Dedifferentiated amniotic fluid mesenchymal stem cell (primary cell): ENCODE data around the gene KIF26B.

Experiments
- DNase-seq: peaks from one replicate; pipeline ENCODE4 v3.0.0-alpha.2; 2016; ENCODE audit errors: extremely low spot score

KIF26B gene

DNA sequence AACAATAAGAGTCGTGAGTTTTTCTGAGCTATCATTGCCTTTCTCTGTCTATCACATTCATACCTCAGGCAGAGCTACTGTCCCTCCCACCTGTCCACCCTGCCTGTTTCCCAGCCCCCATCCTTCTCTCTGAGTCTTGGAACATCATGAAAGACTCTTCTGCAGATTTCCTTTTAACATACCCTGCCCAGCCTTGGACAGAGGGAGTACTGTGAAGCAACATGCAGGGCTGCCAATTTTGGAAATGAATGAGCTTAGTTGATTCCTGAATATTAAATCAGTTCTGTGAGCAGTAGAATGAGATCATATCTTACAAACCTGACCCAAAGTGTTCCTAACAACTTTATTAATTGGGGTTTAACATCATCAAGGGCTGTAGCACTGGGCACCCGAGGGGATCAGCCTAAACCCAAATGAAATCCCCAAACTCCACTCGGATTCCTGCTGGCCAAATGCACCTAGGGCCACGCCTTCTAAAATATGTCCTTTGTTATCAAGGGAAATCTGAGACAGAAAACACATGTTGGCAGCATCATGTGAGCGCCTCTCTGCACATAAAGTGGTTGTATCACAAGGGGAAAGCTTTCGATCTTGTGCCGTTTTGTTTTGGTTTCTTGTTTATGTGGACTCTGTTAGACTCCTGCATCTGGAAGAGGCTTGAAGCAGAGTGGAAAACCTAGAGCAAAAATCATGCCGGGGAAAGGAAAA, 357.6 kb downstream of the KIF26B start:
- no peak for DNase-seq

DNA sequence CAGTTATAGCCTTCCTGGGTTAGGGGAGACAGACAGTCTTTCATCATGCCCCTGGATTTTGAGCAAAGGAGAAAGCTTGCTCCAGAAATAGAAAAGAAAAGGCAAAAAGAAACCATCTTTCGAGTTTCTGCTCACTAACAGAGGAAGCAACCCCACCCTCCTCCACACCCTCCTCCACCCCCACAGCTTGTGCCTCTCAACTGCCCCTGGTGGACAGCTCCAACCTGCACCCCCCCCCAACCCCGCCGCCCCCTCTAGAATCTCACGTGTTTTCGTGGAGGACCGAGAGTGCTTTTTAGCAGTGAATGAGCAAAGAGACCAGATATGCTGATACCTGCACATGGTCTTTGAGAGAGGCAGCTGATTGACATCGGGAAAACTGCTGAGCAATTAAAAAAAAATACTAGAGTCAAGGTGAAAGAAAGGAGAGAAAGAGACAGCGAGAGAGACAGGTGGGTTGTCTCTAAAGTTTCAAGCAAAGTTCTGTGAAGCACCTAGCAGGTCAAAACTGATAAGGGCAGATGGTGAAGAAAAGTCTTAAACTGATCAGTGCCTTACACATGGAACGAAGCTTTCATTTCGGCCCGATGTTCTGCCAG, 358.3 kb downstream of the KIF26B start:
- no peak for DNase-seq

DNA sequence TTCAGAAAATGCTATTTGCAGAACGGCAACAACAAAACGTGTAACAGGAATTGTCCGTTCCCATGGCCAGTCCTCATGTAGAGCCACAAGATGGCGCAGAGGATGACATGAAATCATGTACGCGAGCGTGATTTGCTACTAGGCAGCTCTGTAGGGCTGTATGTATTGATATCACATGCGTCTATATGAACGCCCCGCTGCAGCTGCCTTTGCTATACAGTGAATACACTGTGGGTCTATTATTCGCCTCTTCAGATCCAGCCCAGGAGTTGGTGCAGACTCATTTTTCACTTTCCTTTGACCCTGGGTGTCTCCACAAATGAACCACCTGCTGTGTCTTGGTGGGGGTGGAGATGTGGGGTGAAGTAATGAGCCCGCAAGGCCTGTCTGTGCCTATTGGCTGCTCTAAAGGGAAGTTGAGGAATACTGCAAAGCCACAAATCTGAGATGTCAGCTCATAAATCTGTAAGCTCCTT, 361.5 kb downstream of the KIF26B start:
- no peak for DNase-seq

DNA sequence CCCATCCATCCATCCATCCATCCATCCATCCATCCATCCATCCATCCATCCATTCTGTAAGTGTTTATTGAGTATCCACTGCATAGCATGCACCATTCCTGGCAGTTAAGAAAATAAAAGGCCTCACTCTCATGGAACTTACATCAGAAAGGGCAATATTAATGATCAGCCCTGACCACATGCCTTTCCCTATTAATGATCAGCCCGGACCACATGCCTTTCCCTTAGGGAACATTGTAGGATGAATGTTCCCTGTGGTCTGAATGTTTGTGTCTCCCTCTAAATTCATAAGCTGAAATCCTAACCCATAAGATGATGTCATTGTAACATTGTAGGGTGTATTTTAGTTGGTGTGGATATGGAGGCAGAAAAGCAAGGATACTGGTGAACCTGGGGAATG, 365.8 kb downstream of the KIF26B start:
- no peak for DNase-seq

DNA sequence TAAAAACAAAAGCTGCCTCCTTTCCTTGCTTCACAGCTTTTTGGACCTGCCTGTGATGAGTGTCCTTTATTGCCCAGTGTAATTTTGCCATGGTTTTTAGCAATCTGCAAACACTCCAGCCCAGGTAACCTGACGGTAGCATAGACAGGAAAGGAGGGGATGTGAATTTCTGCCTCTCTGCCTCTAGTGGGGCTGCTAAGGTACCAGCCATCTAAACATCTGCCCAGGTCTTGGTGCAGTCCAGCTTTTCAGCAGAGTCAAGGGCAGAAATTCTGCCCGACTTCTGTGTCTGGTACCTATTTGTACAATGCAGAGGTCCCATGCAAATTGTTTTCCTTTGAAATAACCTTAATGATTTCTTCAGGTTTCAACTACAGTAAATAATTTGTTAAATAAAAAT, 371.4 kb downstream of the KIF26B start:
- DNase-seq, result no peak

DNA sequence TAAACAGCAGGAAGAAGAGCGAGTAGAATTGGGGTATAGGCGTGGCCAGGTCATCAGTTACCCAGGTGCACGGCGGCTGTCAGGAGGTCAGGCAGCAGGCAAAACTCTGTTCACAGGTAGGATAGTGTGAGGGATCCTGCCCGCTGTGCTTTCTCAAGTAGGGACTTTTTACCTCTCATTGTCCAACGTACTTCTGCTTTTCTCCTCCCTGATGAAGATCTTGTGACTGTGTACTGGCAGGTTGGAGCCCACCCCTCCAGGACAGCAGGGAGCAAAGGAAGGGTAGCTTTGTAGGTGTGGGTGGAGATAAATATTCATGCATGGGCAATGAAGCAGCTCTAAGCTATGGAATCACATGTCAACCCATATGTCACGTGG, 373.5 kb downstream of the KIF26B start:
- no peak for DNase-seq

DNA sequence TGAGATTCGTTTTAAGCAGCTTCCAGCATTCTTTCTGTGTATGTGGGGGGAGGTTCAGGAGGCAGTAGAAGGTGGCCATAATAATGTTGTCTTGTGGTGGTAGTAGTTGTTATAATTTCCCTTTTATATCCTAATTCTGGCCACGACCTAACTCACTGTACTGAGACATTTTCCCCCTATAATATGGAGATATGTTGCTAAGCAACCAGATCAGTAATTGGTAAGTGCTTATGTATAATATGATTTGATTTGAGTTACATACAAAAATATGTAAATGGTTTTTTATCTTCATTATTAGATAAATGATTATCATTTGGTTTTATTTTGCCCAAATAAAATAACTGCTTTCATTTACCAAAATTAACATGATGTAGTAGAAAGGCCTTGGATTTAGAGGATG, 376.2 kb downstream of the KIF26B start:
- no peak for DNase-seq

DNA sequence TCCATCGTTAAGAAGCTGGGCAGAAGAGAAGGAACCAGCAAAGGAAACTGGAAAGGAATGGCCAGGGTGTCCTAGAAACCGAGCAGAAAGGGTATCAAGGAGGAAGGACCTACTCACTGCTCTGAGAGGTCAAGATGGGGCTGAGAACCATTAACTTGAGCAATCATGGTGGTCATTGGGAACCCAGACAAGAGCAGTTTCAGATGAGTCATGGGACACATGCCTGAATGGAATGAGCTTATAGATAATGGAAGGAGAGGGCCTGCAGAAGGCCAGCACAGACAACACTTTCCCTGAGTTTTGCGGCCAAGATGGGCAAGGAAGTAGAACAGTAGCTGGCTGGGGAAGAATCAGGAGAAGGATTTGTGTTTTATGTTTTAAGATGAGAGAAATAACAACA, 383.2 kb downstream of the KIF26B start:
- DNase-seq, result no peak

DNA sequence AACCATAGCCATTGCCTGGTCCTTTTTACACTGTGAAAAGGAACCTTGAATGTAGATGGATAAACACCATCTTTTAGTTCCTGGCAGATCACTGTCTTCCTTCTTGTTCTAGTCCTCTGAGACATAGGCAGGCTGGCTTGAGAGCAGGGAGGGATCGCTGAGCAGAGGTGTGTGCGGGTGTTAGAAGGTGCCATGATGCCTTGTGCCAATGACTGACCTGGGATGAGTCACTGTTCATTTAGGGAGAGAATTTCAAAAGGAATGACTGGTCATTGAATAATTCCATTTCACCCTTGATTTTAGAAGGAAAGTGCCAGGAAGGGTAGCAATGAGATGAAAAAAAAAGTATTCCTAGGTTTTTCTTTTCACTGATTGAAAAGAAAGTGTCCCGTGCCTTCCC, 383.9 kb downstream of the KIF26B start:
- DNase-seq, result no peak

DNA sequence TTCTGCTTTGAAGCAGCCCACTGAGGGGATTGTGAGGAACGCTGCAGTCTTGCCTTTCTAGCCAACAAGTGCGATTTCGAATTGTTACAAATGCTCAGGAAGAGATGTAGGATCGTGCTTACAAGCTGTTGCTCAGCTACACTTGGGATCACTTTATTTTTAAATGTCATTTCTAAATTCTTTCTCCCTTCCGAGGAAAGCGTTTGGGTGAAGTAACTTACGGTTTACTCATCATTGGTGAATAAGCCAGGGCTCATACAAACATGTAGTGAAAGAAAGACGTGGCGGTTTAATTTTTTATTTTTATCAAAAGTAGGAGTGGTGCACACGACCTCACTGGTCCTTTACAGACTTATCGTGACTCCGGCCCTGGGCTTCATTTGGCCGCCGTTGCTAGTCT, 386.6 kb downstream of the KIF26B start:
- no peak for DNase-seq

DNA sequence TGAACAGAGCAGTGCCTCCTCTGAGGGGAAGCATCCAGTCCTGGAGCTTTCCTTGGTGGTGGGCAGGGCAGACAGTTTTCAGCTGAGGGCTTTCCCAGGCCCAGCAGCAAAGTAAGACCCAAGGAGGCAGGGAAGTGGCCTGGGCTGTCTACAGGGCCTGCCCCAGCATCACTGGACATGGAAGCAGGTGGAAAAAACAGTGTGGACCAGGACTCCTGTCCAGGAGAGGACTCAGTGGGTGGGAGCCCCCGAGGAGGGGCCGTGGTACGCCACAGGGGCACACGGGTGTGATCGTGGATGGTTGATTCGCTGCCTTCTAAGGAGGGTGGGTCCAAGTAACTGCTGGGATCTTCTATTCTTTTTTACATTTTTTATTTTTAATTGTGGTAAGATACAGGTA, 387.6 kb downstream of the KIF26B start:
- no peak for DNase-seq

DNA sequence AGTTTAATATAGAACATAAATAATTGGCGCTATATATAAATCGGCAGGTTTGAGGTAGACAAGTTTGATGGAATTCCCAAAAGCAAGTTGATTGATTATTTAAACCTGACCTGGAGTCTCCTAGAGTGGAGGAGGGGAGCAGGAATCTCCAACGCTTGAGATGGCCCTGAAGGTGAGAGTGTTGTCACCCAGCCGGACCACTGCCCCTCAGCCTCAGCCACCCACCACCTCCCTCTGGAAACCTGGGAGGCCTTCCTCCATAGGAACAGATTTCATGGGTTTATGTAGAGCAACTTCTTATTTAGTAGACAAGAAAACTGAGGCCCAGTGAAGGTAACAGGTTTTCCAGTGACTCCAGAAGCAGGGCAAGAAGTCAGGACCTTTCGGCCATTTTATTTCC, 389.5 kb downstream of the KIF26B start:
- DNase-seq, result no peak

DNA sequence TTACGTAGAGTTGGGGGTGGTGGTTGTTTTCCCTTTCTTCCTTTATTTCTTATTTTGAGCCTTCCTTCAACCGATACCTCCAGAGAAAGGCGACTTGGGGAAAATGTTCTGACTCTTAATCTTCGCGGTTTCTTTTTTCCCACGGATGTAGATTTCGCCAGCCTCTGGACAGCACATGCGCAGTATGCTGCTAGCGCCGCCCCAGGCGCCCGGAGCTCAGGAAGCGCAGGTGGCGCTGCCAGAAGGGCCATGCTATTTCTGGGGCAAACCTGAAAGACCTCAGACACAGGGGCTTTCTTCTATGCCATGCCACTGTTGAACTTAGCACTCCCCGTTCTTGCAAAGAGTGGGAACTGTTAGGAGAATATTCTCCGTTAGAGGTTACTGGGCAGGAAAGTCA, 392.1 kb downstream of the KIF26B start:
- DNase-seq, result no peak

DNA sequence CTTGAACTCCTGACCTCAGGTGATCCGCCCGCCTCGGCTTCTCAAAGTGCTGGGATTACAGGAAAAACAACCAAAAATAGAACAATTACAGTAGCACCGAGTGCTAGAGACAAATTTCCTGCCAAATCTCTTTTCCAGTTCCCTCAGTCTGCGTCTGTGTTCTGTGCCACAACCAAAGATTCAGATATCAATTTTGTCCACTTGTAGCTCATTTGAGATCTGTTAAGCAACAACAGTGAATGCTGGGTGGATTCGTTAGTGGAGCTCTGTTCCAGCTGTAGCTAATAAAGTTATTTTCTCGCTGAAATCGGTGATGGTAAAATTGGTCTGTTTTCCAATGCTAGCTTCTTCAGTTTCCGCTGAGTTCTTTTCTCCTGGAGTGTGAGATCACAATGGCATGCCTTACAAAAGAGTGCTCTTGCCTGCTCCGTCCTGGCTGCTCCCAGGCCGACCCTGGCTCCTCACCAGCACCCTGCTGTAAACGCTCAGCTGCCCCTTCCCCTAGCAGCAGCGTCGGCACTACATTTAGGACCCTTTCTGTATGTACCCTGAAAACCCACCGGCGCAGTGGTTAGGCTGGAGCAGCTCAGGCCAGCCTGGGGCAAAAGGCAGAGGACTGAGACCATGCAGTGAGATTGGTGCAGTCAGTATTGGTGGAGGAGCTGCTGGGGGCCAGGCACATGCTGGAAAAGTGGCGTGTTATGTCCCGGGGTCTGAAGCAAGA, 395.4 kb downstream of the KIF26B start:
- DNase-seq, result no peak

DNA sequence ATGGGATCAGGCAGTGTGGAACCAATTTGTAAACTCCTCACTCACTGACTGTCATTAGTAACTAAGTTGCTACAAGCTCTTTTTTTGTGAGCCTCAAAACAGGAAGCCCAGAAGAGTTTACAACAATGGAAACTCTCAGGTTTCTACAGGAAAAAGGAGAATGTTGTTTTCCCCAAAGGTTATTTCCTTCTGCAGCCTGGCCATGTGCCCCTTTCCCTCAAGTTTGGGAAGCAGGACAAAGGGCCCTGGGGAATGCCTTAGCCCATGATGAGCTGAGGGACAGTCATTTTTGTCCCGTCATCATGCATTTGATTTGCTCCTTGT, 395.9 kb downstream of the KIF26B start:
- DNase-seq, result no peak

DNA sequence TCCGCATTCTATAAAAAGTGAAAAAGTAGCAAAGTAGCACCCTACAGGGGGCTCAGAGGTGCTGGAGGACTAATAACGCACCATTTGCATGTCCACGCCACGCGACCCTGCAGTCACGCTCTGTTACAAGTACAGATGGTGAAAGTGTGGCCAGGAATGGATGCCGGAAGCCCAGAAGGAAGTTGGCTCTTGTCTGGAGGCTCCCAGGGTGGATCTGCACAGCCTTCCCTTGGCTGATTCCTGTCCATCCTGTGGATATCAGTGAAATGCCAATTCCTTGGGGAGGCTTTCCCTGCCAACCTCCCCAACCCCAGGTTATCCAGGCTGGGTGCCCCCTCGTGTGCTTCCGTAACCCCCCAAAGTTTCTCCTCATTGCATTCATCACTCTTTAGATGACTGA, 396.8 kb downstream of the KIF26B start:
- no peak for DNase-seq

DNA sequence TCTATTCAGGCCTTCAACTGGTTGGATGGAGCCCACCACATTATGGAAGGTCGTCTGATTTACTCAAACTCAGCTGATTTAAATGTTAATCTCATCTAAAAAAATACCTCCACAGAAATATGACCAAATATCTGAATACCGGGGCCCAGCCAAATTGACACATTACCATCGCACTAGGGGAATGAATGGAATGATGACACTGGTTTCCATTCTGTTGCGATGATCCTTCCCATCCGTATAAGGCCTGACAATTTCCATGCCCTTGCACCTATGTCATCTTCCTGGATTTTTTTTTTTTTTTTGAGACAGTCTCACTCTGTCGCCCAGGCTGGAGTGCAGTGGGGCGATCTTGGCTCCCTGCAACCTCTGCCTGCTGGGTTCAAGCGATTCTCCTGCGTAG, 397.5 kb downstream of the KIF26B start:
- DNase-seq, result no peak

DNA sequence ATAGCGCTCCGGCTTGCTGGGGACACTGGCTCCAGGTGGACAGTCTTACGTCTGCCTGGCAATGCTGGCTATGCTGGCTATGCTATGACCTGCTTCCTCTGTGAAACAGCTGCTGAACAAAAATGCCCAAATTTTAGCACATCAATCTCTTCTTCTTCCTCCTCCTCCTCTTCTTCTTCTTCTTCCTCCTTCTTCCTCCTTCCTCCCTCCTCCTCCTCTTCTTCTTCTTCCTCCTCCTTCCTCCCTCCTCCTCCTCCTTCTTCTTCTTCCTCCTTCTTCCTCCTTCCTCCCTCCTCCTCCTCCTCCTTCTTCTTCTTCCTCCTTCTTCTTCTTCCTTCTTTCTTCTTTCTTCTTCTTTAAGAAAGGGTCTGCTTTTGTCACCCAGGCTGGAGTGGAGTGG, 401.3 kb downstream of the KIF26B start:
- no peak for DNase-seq

DNA sequence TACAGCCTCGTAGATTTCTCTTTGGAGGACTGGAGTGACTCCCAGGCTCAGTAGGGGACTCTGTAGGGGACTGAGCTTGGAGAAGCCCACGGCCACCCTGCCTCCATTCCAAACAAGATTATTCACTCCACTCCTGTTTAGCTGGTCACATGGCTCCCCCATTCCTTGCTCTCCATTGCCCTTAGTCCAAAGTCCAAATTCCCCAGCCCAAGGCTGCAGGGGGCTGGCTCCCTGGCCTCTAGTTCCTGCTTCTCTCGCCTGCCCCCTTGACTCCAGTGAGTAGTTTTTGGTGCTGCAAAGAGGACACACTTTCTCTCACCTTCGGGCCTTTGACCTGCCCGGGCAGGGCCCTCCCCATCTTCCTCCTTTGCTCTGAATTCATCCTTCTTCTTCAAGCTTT, 403.3 kb downstream of the KIF26B start:
- DNase-seq, result no peak

DNA sequence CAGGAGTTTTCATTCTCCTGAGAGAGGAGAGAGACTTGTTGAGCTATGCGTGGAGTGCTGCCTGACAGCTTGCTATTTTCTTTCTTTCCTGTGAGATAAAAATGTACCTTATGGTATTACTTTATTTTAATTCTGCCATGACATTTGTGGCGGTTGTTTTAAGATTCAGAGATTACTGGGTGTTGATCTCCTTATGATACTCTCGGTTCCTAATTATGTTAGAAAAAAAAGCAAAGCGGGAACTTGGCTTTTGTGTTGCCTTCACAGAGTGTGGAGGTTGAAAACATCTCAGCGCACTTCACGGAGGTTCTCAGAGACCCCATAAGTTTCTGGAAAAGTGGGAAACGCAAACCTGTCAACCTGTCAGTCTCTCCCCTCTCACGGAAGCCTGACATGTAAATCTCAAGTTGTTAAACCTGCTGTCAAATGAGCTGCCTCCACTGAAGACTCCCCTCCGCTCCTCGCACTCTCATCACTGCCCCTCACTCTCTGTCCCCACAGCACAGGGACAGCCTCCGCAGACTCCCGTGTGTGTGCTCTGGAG, 405.6 kb downstream of the KIF26B start:
- no peak for DNase-seq

DNA sequence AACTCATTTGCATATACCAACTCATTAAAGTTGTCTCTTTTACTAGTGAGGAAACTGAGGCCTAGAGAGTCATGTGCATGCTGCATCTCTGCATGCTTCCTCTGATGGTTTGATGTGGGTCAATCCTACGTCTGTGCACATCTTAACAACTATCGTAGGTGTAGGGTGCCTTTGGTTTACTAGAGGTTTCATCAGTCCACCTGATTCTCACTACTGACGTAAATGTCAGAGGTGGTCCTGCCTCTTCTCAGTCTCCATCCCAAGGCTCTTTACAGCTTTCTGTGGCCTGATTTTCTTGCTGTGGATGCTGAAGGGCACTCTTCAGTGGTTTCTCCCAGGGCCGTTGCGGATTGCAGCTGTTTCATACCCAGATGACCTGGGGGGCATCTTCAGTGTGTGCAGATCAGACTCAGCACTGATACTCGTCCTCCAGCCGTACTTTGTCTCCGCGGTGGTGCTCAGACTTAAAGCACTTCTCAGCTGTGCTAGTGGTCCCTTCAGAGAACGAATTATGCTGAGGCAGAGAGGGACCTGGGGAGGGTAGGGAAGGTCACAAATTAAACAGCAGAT, 407.0 kb downstream of the KIF26B start:
- no peak for DNase-seq

DNA sequence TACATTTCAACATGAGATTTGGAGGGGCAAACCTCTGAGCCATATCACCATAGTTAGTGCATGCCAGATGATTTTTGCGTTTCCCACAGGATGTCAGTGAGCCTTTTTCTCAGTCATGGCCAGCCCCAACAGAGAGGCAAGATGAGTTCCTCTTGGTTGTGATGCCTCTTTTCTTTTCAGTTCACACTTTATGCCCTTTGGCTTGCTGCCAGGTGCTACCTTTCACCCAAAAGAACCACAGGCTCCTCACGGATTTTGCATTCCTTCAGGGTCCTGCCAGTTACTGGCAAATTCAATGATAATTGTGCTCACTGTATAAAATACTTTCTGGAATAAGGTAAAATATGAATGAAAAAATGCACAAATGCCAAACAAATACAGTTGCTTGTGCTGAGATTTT, 411.3 kb downstream of the KIF26B start:
- DNase-seq, result no peak

DNA sequence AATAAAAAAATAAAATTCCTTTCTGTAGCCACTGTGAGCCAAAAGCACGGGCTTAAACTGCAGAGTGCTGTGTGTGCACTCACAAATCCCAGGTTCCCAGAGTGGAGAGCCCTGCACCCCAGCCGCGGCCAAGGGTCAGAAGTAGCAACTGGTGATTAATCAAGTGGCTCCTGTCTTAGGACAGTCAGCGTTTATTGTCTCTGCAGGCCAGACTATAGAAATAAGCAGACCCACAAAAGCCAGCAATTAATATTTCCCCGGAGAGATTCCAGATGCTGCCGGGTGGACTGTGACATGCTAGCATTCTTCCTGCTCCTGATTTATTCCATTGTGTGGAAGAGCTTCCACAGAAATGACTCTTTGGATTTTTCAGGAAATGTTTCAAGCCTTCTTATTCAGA, 412.2 kb downstream of the KIF26B start:
- no peak for DNase-seq
